SK-N-SH (cell line): Measurements from ENCODE around the gene UBE4B. TPM values are rescaled to one million over a fixed set of nuclear protein-coding genes. Genes with fewer than 3 reads are reported as not detected.
"Not testable (repeated sequence)": the region's sequence is repeated elsewhere in the genome, so short reads cannot be mapped to it uniquely, and the experiment has no call there.

ENCODE experiments used
- CTCF ChIA-PET: fragments of 300-600, 350-600 bp; formaldehyde crosslinking; extraction: SDS; loops from one replicate; lab custom pipeline; 2021; lab: Yijun Ruan, JAX
- POLR2A ChIA-PET: fragments of 350-600 bp; sonication (Branson Sonifier 250); formaldehyde crosslinking; extraction: SDS; loops from one replicate; lab custom pipeline; 2020; ENCODE audit warnings: antibody characterized with exemption, inconsistent platforms; lab: Yijun Ruan, JAX
- DNase-seq: peaks from one replicate; pipeline ENCODE4 v3.0.0; 2012
- H2AFZ ChIP-seq: fragments of 200-600 bp; sonication (generic); 2 replicates; pipeline ENCODE4 v1.8.1; 2016; ENCODE audit warnings: antibody characterized with exemption, mild to moderate bottlenecking, low read depth
- H3F3A ChIP-seq: fragments of 200-600 bp; sonication (generic); replicated peaks from 2 replicates; pipeline ENCODE3; 2016; ENCODE audit warnings: antibody characterized with exemption, mild to moderate bottlenecking; ENCODE audit not compliant: insufficient read depth
- H3K27ac ChIP-seq, 2 experiments: fragments of 200-500 bp in 1 of 2; fragments of 200-600 bp in 1 of 2; sonication (Bioruptor generic) in 1 of 2; sonication (generic), shearing (Covaris generic) in 1 of 2; 2 replicates each; pipeline versions ENCODE4 v1.5.1 to v1.6.1; 2014 to 2016; ENCODE audit warnings: low read depth in 2 of 2, inconsistent platforms in 1 of 2, low read length in 1 of 2, mild to moderate bottlenecking in 1 of 2, mixed read lengths in 1 of 2
- H3K27me3 ChIP-seq: fragments of 200-600 bp; sonication (generic), shearing (Covaris generic); 2 replicates; pipeline ENCODE4 v1.6.1; 2016; ENCODE audit warnings: mixed run types; ENCODE audit not compliant: insufficient read depth
- H3K36me3 ChIP-seq, 2 experiments: fragments of 200-500 bp in 1 of 2; fragments of 200-600 bp in 1 of 2; sonication (Bioruptor generic) in 1 of 2; sonication (generic) in 1 of 2; replicated peaks in 1 of 2; 2 replicates each; pipeline versions ENCODE3 to v1.5.1; 2014 to 2016; ENCODE audit warnings: low read length in 1 of 2, mild to moderate bottlenecking in 1 of 2; ENCODE audit not compliant: insufficient read depth in 2 of 2, control insufficient read depth in 1 of 2
- H3K4me1 ChIP-seq, 2 experiments: fragments of 200-500 bp in 1 of 2; fragments of 200-600 bp in 1 of 2; sonication (Bioruptor generic) in 1 of 2; sonication (generic), shearing (Covaris generic) in 1 of 2; 2 replicates each; pipeline versions ENCODE4 v1.5.1 to v1.6.1; 2014 to 2016; ENCODE audit warnings: low read depth in 1 of 2, low read length in 1 of 2, mixed run types in 1 of 2; ENCODE audit not compliant: insufficient read depth in 2 of 2, control insufficient read depth in 1 of 2
- H3K4me2 ChIP-seq: fragments of 200-600 bp; sonication (generic), shearing (Covaris generic); 2 replicates; pipeline ENCODE4 v1.6.1; 2017; ENCODE audit warnings: mixed run types
- H3K4me3 ChIP-seq, 2 experiments: fragments of 200-500 bp in 1 of 2; fragments of 200-600 bp in 1 of 2; sonication (Bioruptor generic) in 1 of 2; sonication (generic), shearing (Covaris generic) in 1 of 2; 2 replicates each; pipeline versions ENCODE4 v1.5.1 to v1.8.1; 2014 to 2016; ENCODE audit warnings: low read depth in 2 of 2, inconsistent platforms in 1 of 2, low read length in 1 of 2, mild to moderate bottlenecking in 1 of 2, mixed read lengths in 1 of 2, moderate library complexity in 1 of 2
- H3K79me2 ChIP-seq: fragments of 200-600 bp; sonication (generic); 2 replicates; pipeline ENCODE4 v1.8.1; 2017; ENCODE audit warnings: mild to moderate bottlenecking; ENCODE audit not compliant: insufficient read depth
- H3K9ac ChIP-seq: fragments of 200-600 bp; sonication (generic); 2 replicates; pipeline ENCODE4 v1.6.1; 2017; ENCODE audit warnings: mixed run types
- H3K9me2 ChIP-seq: fragments of 200-600 bp; sonication (generic); 2 replicates; pipeline ENCODE4 v1.6.1; 2017; ENCODE audit warnings: mixed run types
- H3K9me3 ChIP-seq: fragments of 200-600 bp; sonication (generic); 2 replicates; pipeline ENCODE4 v1.6.1; 2017; ENCODE audit warnings: mixed run types, mild to moderate bottlenecking, moderate library complexity
- H4K20me1 ChIP-seq: fragments of 200-600 bp; sonication (generic); 2 replicates; pipeline ENCODE4 v1.6.1; 2017; ENCODE audit warnings: mild to moderate bottlenecking, mixed run types; ENCODE audit not compliant: insufficient read depth
- CHD2 ChIP-seq: fragments of 150-350 bp; IDR thresholded peaks from 2 replicates; pipeline ENCODE4 v1.6.1; 2018; ENCODE audit warnings: low read length; ENCODE audit not compliant: partially characterized antibody
- ELF1 ChIP-seq: IDR thresholded peaks from 2 replicates; pipeline ENCODE4 v1.4.0; 2012
- EP300 ChIP-seq, 2 experiments: IDR thresholded peaks; 2 replicates each; pipeline versions ENCODE4 v1.4.0 to v1.6.1; 2012; ENCODE audit warnings: borderline replicate concordance in 1 of 2, low read depth in 1 of 2, low read length in 1 of 2
- FOSL2 ChIP-seq: IDR thresholded peaks from 2 replicates; pipeline ENCODE4 v1.4.0; 2012; ENCODE audit warnings: low read depth, mild to moderate bottlenecking, moderate library complexity, borderline replicate concordance
- GABPA ChIP-seq: IDR thresholded peaks from 2 replicates; pipeline ENCODE4 v1.4.0; 2012; ENCODE audit warnings: low read depth, mild to moderate bottlenecking
- JUND ChIP-seq: IDR thresholded peaks from 2 replicates; pipeline ENCODE4 v1.4.0; 2012
- MAX ChIP-seq: IDR thresholded peaks from 2 replicates; pipeline ENCODE4 v1.4.0; 2012; ENCODE audit warnings: low read depth
- NRF1 ChIP-seq: IDR thresholded peaks from 2 replicates; pipeline ENCODE4 v1.6.1; 2012; ENCODE audit warnings: low read depth, mild to moderate bottlenecking, low read length
- RAD21 ChIP-seq: IDR thresholded peaks from 2 replicates; pipeline ENCODE4 v1.6.1; 2012; ENCODE audit warnings: mild to moderate bottlenecking, low read length
- RCOR1 ChIP-seq: fragments of 150-350 bp; IDR thresholded peaks from 2 replicates; pipeline ENCODE4 v1.6.1; 2017; ENCODE audit warnings: antibody characterized with exemption, low read length
- RFX5 ChIP-seq: IDR thresholded peaks from 2 replicates; pipeline ENCODE4 v1.6.1; 2012; ENCODE audit warnings: mild to moderate bottlenecking, improper control_type of control experiment, low read length
- RXRA ChIP-seq: IDR thresholded peaks from 2 replicates; pipeline ENCODE4 v1.4.0; 2012; ENCODE audit warnings: low read depth, mild to moderate bottlenecking, borderline replicate concordance
- SMC3 ChIP-seq: IDR thresholded peaks from 2 replicates; pipeline ENCODE4 v1.6.1; 2012; ENCODE audit warnings: low read depth, low read length, improper control_type of control experiment
- TCF12 ChIP-seq: IDR thresholded peaks from 2 replicates; pipeline ENCODE4 v1.4.0; 2012
- WGBS: methylation state at CpG from one replicate; pipeline ENCODE4 v1.1.6; 2017; ENCODE audit warnings: low lambda C conversion rate; 5-methylcytosine and 5-hydroxymethylcytosine counted together
- polyA plus RNA-seq, 3 experiments: library from polyadenylated mRNA; depleted of rRNA; stranded (reverse); fragments of >200 nt; gene quantifications; 2 replicates each; pipeline ENCODE4 v1.2.3, GENCODE V29; 2012
- TF ChIP-seq, protein P1 (sequence below): IDR thresholded peaks from 2 replicates; pipeline ENCODE4 v1.4.0; 2012; ENCODE audit warnings: low read depth, borderline replicate concordance
- TF ChIP-seq, protein P2 (sequence below): IDR thresholded peaks from 2 replicates; pipeline ENCODE4; 2012
- TF ChIP-seq, protein P3 (sequence below): IDR thresholded peaks from 2 replicates; pipeline ENCODE4 v1.4.0; 2012; ENCODE audit warnings: low read depth, borderline replicate concordance

Gene UBE4B
- polyA plus RNA-seq, 1 of the 3 experiments (the other 2 are of a cell fraction) = 19.1 TPM

- TF ChIP-seq CHD2 (no peak), SMC3 (no peak), RFX5 (no peak), MAX (no peak), JUND (no peak), RXRA (no peak), GABPA (no peak)
Observed at GRCh38 chr1:10204003-10204642, 171.4 kb downstream of the UBE4B start (continued).

DNA sequence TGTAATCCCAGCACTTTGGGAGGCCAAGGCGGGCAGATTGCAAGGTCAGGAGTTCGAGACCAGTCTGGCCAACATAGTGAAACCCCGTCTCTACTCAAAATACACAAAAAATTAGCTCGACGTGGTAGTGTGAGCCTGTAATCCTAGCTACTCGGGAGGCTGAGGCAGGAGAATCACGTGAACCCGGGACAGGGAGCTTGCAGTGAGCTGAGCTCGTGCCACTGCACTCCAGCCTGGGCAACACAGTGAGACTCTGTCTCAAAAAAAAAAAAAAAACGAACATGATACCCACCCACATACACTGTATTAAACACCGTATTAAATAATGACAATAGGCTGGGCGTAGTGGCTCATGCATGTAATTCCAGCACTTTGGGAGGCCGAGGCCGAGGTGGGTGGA, 172.4 kb downstream of the UBE4B start:
- DNase-seq, H3K4me2 ChIP-seq, H3K4me1 ChIP-seq, POLR2A ChIA-PET, H2AFZ ChIP-seq, H4K20me1 ChIP-seq, H3K27ac ChIP-seq, H3K27me3 ChIP-seq, H3K4me3 ChIP-seq, H3K36me3 ChIP-seq, H3K9me2 ChIP-seq, H3K9me3 ChIP-seq, H3K9ac ChIP-seq, H3K79me2 ChIP-seq: not testable (repeated sequence)
- WGBS = 86% methylated on average over 14 of the region's 14 CpGs
- CTCF ChIA-PET = interaction anchor here (0.9 to 1.3 kb wide), 2 partner anchors 133 to 262 kb away, joined by 3 to 4 read pairs; partner anchors contain the start of genes LZIC and NMNAT1
- peaks cover 15% of the 10 kb centered on the region for H3F3A ChIP-seq

DNA sequence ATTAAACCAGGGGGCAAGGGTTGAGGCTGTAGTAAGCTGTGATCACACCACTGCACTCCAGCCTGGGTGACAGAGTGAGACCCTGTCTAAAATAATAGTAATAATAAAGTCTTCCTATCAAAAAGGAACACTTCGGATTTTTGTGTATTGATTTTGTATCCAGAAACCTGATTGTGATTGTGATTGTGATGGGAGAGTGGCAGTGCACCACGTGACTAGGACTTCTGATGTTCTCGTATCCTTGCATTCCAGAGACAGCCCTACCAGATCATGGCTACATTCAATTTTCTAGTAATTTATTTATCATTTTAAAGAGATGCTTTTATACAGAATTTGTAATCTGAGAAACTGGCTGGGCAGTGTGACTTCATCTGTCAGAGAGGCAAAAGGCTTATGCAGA, 175.1 kb downstream of the UBE4B start:
- H3K27ac ChIP-seq = no peak overlapping the region
- no peak overlapping the region for H2AFZ ChIP-seq
- TF ChIP-seq NRF1 (no peak), TCF12 (no peak), CHD2 (no peak)
- TF ChIP-seq, all 33 proteins: peak for 0
- CTCF ChIA-PET = interaction anchor here (1.3 kb wide), 1 partner anchor 20 kb away, joined by 3 read pairs; no protein-coding TSS in a partner anchor
- WGBS = 87% methylated on average over 3 of the region's 3 CpGs
- H3K36me3 ChIP-seq = no peaks in the 10 kb centered on the region
- peaks cover 29% of the 10 kb centered on the region for H3F3A ChIP-seq
- H3K27me3 ChIP-seq = no peaks in the 10 kb centered on the region
- no peak overlapping the region for H3K4me2 ChIP-seq
- H3K4me1 ChIP-seq = peaks cover 0 to 3% of the 10 kb centered on the region in 2 experiments; a peak in 2 of 4 replicates
- H3K79me2 ChIP-seq = peaks cover 20% of the 10 kb centered on the region
- no peak overlapping the region for H3K4me3 ChIP-seq
- POLR2A ChIA-PET = no interaction called here
- H3K9me3 ChIP-seq = no peaks in the 10 kb centered on the region
- DNase-seq = no peak
- peaks cover 9% of the 10 kb centered on the region for H4K20me1 ChIP-seq
- H3K9ac ChIP-seq = no peak overlapping the region
- H3K9me2 ChIP-seq = no peaks in the 10 kb centered on the region

- Histone ChIP-seq H3K36me3 (no peaks in the 10 kb centered on the region), H3K9me2 (no peaks in the 10 kb centered on the region), H3K4me1 (peaks cover 7% of the 10 kb centered on the region in 2 experiments; a peak in 2 of 4 replicates), H3K27ac (no peak overlapping the region), H3F3A (peaks cover 32% of the 10 kb centered on the region), H3K27me3 (no peaks in the 10 kb centered on the region), H2AFZ (no peak overlapping the region), H3K4me2 (no peak overlapping the region), H3K9me3 (no peaks in the 10 kb centered on the region), H3K79me2 (peaks cover 27% of the 10 kb centered on the region), H4K20me1 (peaks cover 16% of the 10 kb centered on the region), H3K4me3 (no peak overlapping the region), H3K9ac (no peak overlapping the region)
- CTCF ChIA-PET = interaction anchor here (1.2 to 2.7 kb wide), 13 partner anchors 8 to 221 kb away, joined by 3 to 52 read pairs (median 9); partner anchors contain the start of gene CENPS
- POLR2A ChIA-PET = no interaction called here
- WGBS = 97% methylated on average over 11 of the region's 11 CpGs
- no peak for DNase-seq
- TF ChIP-seq RAD21 (no peak), TCF12 (no peak), NRF1 (no peak), ELF1 (no peak), EP300 (IDR thresholded peaks at IDR 0.05; ENCODE audit: borderline replicate concordance in 1 of 2, low read depth in 1 of 2, low read length in 1 of 2) (no peak), RCOR1 (no peak), SMC3 (no peak), FOSL2 (no peak)
- TF ChIP-seq, protein P1, sequence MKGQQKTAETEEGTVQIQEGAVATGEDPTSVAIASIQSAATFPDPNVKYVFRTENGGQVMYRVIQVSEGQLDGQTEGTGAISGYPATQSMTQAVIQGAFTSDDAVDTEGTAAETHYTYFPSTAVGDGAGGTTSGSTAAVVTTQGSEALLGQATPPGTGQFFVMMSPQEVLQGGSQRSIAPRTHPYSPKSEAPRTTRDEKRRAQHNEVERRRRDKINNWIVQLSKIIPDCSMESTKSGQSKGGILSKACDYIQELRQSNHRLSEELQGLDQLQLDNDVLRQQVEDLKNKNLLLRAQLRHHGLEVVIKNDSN = no peak
- TF ChIP-seq, protein P2, sequence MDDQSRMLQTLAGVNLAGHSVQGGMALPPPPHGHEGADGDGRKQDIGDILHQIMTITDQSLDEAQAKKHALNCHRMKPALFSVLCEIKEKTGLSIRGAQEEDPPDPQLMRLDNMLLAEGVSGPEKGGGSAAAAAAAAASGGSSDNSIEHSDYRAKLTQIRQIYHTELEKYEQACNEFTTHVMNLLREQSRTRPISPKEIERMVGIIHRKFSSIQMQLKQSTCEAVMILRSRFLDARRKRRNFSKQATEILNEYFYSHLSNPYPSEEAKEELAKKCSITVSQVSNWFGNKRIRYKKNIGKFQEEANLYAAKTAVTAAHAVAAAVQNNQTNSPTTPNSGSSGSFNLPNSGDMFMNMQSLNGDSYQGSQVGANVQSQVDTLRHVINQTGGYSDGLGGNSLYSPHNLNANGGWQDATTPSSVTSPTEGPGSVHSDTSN = no peak
- TF ChIP-seq, protein P3, sequence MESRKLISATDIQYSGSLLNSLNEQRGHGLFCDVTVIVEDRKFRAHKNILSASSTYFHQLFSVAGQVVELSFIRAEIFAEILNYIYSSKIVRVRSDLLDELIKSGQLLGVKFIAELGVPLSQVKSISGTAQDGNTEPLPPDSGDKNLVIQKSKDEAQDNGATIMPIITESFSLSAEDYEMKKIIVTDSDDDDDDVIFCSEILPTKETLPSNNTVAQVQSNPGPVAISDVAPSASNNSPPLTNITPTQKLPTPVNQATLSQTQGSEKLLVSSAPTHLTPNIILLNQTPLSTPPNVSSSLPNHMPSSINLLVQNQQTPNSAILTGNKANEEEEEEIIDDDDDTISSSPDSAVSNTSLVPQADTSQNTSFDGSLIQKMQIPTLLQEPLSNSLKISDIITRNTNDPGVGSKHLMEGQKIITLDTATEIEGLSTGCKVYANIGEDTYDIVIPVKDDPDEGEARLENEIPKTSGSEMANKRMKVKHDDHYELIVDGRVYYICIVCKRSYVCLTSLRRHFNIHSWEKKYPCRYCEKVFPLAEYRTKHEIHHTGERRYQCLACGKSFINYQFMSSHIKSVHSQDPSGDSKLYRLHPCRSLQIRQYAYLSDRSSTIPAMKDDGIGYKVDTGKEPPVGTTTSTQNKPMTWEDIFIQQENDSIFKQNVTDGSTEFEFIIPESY = no peak
Observed at GRCh38 chr1:10208537-10208936, 175.8 kb downstream of the UBE4B start.
